Nephron progenitor cell (in vitro differentiated cells): ENCODE measurements around the gene ZNF592.
"Not testable (repeated sequence)": the region's sequence is repeated elsewhere in the genome, so short reads cannot be mapped to it uniquely, and the experiment has no call there.

Experiments used
- DNase-seq: peaks from one replicate; pipeline ENCODE4 v3.0.0; 2021
- H3K27ac Mint-ChIP-seq: 2 replicates; pipeline ENCODE4 v1.8.0; 2021; ENCODE audit warnings: mild to moderate bottlenecking, moderate library complexity, mixed read lengths
- H3K27me3 Mint-ChIP-seq: 2 replicates; pipeline ENCODE4 v1.8.0; 2021; ENCODE audit warnings: mild to moderate bottlenecking, low read depth, mixed read lengths; ENCODE audit not compliant: poor library complexity
- H3K36me3 Mint-ChIP-seq: 2 replicates; pipeline ENCODE4 v1.8.0; 2021; ENCODE audit warnings: low read depth, mixed read lengths
- H3K4me1 Mint-ChIP-seq: 2 replicates; pipeline ENCODE4 v1.8.0; 2021; ENCODE audit warnings: mixed read lengths
- H3K4me3 Mint-ChIP-seq: 2 replicates; pipeline ENCODE4 v1.8.0; 2021; ENCODE audit warnings: mild to moderate bottlenecking, moderate library complexity, mixed read lengths
- H3K9me3 Mint-ChIP-seq: 2 replicates; pipeline ENCODE4 v1.8.0; 2021; ENCODE audit warnings: mild to moderate bottlenecking, moderate library complexity, mixed read lengths
- CTCF ChIP-seq: fragments of 200-600 bp; sonication (generic); IDR thresholded peaks from 2 replicates; pipeline ENCODE4 v1.5.0; 2021; ENCODE audit warnings: antibody characterized with exemption

ZNF592 gene

GRCh38 chr15:84725001-84725491 lies 23.3 kb upstream of the ZNF592 start:
- Mint-ChIP-seq H3K4me1 (peaks cover 8% of the 10 kb centered on the region), H3K36me3 (no peaks in the 10 kb centered on the region), H3K9me3 (no peaks in the 10 kb centered on the region), H3K4me3 (no peak overlapping the region), H3K27ac (peak overlapping the region; percentile 31), H3K27me3 (no peaks in the 10 kb centered on the region)
- no peak for DNase-seq
- TF ChIP-seq CTCF = no peak

GRCh38 chr15:84727429-84727828 lies 21.0 kb upstream of the ZNF592 start:
- no peak overlapping the region for H3K27ac Mint-ChIP-seq
- no peaks in the 10 kb centered on the region for H3K9me3 Mint-ChIP-seq
- no peak for TF ChIP-seq CTCF
- H3K4me3 Mint-ChIP-seq = no peak overlapping the region
- no peak for DNase-seq
- H3K27me3 Mint-ChIP-seq = no peaks in the 10 kb centered on the region
- H3K4me1 Mint-ChIP-seq = no peaks in the 10 kb centered on the region
- no peaks in the 10 kb centered on the region for H3K36me3 Mint-ChIP-seq

- Mint-ChIP-seq H3K4me3 (no peak overlapping the region), H3K4me1 (peaks cover 26% of the 10 kb centered on the region), H3K36me3 (no peaks in the 10 kb centered on the region), H3K27me3 (no peaks in the 10 kb centered on the region), H3K9me3 (no peaks in the 10 kb centered on the region), H3K27ac (no peak overlapping the region)
- DNase-seq = no peak
- TF ChIP-seq CTCF = no peak
Measured at GRCh38 chr15:84731774-84732173, 16.6 kb upstream of the ZNF592 start.

- H3K36me3 Mint-ChIP-seq = no peaks in the 10 kb centered on the region
- H3K27ac Mint-ChIP-seq = no peak overlapping the region
- H3K4me3 Mint-ChIP-seq = peak overlapping the region; percentile 54
- no peaks in the 10 kb centered on the region for H3K9me3 Mint-ChIP-seq
- peak; percentile 40 for DNase-seq
- peaks cover 32% of the 10 kb centered on the region for H3K4me1 Mint-ChIP-seq
- H3K27me3 Mint-ChIP-seq = no peaks in the 10 kb centered on the region
- TF ChIP-seq CTCF = no peak
Measured at GRCh38 chr15:84734794-84735479, 13.5 kb upstream of the ZNF592 start.

- H3K27ac Mint-ChIP-seq = peak overlapping the region; percentile 14
- not testable (repeated sequence) for H3K27me3 Mint-ChIP-seq, DNase-seq, H3K9me3 Mint-ChIP-seq, H3K36me3 Mint-ChIP-seq
- H3K4me3 Mint-ChIP-seq = peak overlapping the region; percentile 54
- peaks cover 32% of the 10 kb centered on the region for H3K4me1 Mint-ChIP-seq
Measured at GRCh38 chr15:84735480-84736061, 12.8 kb upstream of the ZNF592 start.

- Mint-ChIP-seq H3K36me3 (no peaks in the 10 kb centered on the region), H3K4me1 (peaks cover 32% of the 10 kb centered on the region), H3K4me3 (no peak overlapping the region), H3K27ac (no peak overlapping the region), H3K27me3 (no peaks in the 10 kb centered on the region), H3K9me3 (no peaks in the 10 kb centered on the region)
- no peak for DNase-seq
- TF ChIP-seq CTCF = no peak
Measured at GRCh38 chr15:84736375-84736774, 12.0 kb upstream of the ZNF592 start.
